GM23338 (cell line): Measurements from ENCODE around the gene TOP1. TPM values are rescaled to one million over a fixed set of nuclear protein-coding genes. Genes with fewer than 3 reads are reported as not detected.

ENCODE experiments used
- ATAC-seq: fragments of 200-7000 bp; cut with Tn5 transposase; 3 replicates; pipeline ENCODE4 v1.9.1; 2020
- DNase-seq: peaks from one replicate; pipeline ENCODE4 v3.0.0-alpha.2; 2015; ENCODE audit warnings: low spot score
- H2AFZ ChIP-seq: fragments of 200-600 bp; sonication (generic); 2 replicates; pipeline ENCODE4 v1.8.0; 2016; ENCODE audit warnings: antibody characterized with exemption, mild to moderate bottlenecking, moderate library complexity
- H3F3A ChIP-seq: fragments of 200-600 bp; sonication (generic); replicated peaks from 2 replicates; pipeline ENCODE4 v1.8.0; 2017; ENCODE audit warnings: antibody characterized with exemption, mixed run types, low read depth
- H3K27ac ChIP-seq: fragments of 200-600 bp; sonication (generic); 2 replicates; pipeline ENCODE4 v1.6.1; 2016; ENCODE audit warnings: low read depth
- H3K27me3 ChIP-seq: fragments of 200-600 bp; sonication (generic); 2 replicates; pipeline ENCODE4 v1.8.0; 2016; ENCODE audit warnings: mild to moderate bottlenecking, mixed run types, moderate library complexity; ENCODE audit not compliant: insufficient read depth
- H3K36me3 ChIP-seq: fragments of 200-600 bp; sonication (generic); 2 replicates; pipeline ENCODE4 v1.8.0; 2016; ENCODE audit warnings: mild to moderate bottlenecking; ENCODE audit not compliant: insufficient read depth
- H3K4me1 ChIP-seq: fragments of 200-600 bp; sonication (generic); 2 replicates; pipeline ENCODE4 v1.8.0; 2016; ENCODE audit warnings: mild to moderate bottlenecking, moderate library complexity; ENCODE audit not compliant: insufficient read depth
- H3K4me2 ChIP-seq: fragments of 200-600 bp; sonication (generic); 2 replicates; pipeline ENCODE4 v1.7.1; 2017; ENCODE audit warnings: mixed run types
- H3K4me3 ChIP-seq: fragments of 200-600 bp; sonication (generic); 2 replicates; pipeline ENCODE4 v1.6.1; 2016; ENCODE audit warnings: mixed run types
- H3K79me2 ChIP-seq: fragments of 200-600 bp; sonication (generic); replicated peaks from 2 replicates; pipeline ENCODE4 v1.8.0; 2017; ENCODE audit warnings: mild to moderate bottlenecking; ENCODE audit not compliant: insufficient read depth
- H3K9me2 ChIP-seq: fragments of 200-600 bp; sonication (generic); 2 replicates; pipeline ENCODE4 v1.8.0; 2017; ENCODE audit not compliant: insufficient read depth
- H4K20me1 ChIP-seq: fragments of 200-600 bp; sonication (generic); replicated peaks from 2 replicates; pipeline ENCODE4 v1.8.0; 2017; ENCODE audit warnings: mild to moderate bottlenecking; ENCODE audit not compliant: insufficient read depth
- H3K27ac Mint-ChIP-seq: 2 replicates; pipeline ENCODE4 v1.8.0; 2020; ENCODE audit warnings: inconsistent platforms, mild to moderate bottlenecking, moderate library complexity, mixed read lengths
- H3K27me3 Mint-ChIP-seq: 3 replicates; pipeline ENCODE4 v1.8.0; 2022; ENCODE audit warnings: low read depth, mild to moderate bottlenecking, moderate library complexity, mixed read lengths, inconsistent platforms; ENCODE audit not compliant: insufficient read depth, poor library complexity
- H3K36me3 Mint-ChIP-seq: 3 replicates; pipeline ENCODE4 v1.8.0; 2021; ENCODE audit warnings: low read depth, mild to moderate bottlenecking, inconsistent platforms, moderate library complexity, mixed read lengths
- H3K4me1 Mint-ChIP-seq: 3 replicates; pipeline ENCODE4 v1.8.0; 2020; ENCODE audit warnings: mild to moderate bottlenecking, inconsistent platforms, mixed read lengths
- H3K4me3 Mint-ChIP-seq: 3 replicates; pipeline ENCODE4 v1.8.0; 2021; ENCODE audit warnings: moderate library complexity, mild to moderate bottlenecking, inconsistent platforms, mixed read lengths
- H3K9me3 Mint-ChIP-seq: 3 replicates; pipeline ENCODE4 v1.8.0; 2020; ENCODE audit warnings: moderate library complexity, mild to moderate bottlenecking, inconsistent platforms, mixed read lengths
- CREB1 ChIP-seq: fragments of 250-450 bp; sonication (Bioruptor Pico); IDR thresholded peaks from 2 replicates; pipeline ENCODE4 v1.5.0; 2020; ENCODE audit warnings: low read depth, mild to moderate bottlenecking, moderate library complexity
- EZH2 ChIP-seq: fragments of 200-600 bp; sonication (generic); IDR thresholded peaks from one replicate; pipeline ENCODE4 v1.8.0; 2017; ENCODE audit warnings: antibody characterized with exemption, mild to moderate bottlenecking, low read depth; ENCODE audit not compliant: unreplicated experiment
- EZH2phosphoT487 ChIP-seq: fragments of 200-600 bp; sonication (generic); IDR thresholded peaks from one replicate; pipeline ENCODE4 v1.8.1; 2018; ENCODE audit warnings: antibody characterized with exemption; ENCODE audit not compliant: unreplicated experiment
- JUNB ChIP-seq: IDR thresholded peaks from one replicate; pipeline ENCODE4 v1.6.1; 2016; ENCODE audit warnings: antibody characterized with exemption; ENCODE audit not compliant: unreplicated experiment
- NANOG ChIP-seq: IDR thresholded peaks from 2 replicates; pipeline ENCODE4 v1.6.1; 2016; ENCODE audit warnings: antibody characterized with exemption, borderline replicate concordance
- POLR2AphosphoS5 ChIP-seq: IDR thresholded peaks from 2 replicates; pipeline ENCODE4 v1.6.1; 2016; ENCODE audit warnings: antibody characterized with exemption, low read depth
- STAT1 ChIP-seq: IDR thresholded peaks from one replicate; pipeline ENCODE4 v1.6.1; 2016; ENCODE audit warnings: antibody characterized with exemption; ENCODE audit not compliant: unreplicated experiment
- ZNF114 ChIP-seq: fragments of 250-450 bp; sonication (Bioruptor Pico); IDR thresholded peaks from 2 replicates; pipeline ENCODE4 v1.5.0; 2020; ENCODE audit warnings: mild to moderate bottlenecking, moderate library complexity
- ZNF331 ChIP-seq: fragments of 250-450 bp; sonication (Bioruptor Pico); IDR thresholded peaks from 2 replicates; pipeline ENCODE4 v1.5.0; 2020; ENCODE audit warnings: low read depth, mild to moderate bottlenecking, moderate library complexity
- polyA plus RNA-seq: library from polyadenylated mRNA; unstranded; fragments of >200 nt; fragmentation: Nextera tagmentation; extraction: Ambion mirVana; gene quantifications from 2 replicates; pipeline ENCODE4 v1.2.1, GENCODE V29; 2016
- total RNA-seq: library from RNA; depleted of rRNA; stranded (reverse); fragments of >200 nt; shearing (Covaris generic); gene quantifications from 2 replicates; pipeline ENCODE4 v1.2.3, GENCODE V29; 2014
- TF ChIP-seq, protein P1 (sequence below): fragments of 250-450 bp; sonication (Bioruptor Pico); IDR thresholded peaks from 2 replicates; pipeline ENCODE4 v1.5.0; 2020; ENCODE audit warnings: mild to moderate bottlenecking, moderate library complexity
- TF ChIP-seq, protein P2 (sequence below): IDR thresholded peaks from one replicate; pipeline ENCODE4 v1.6.1; 2018; ENCODE audit warnings: antibody characterized with exemption; ENCODE audit not compliant: unreplicated experiment
- TF ChIP-seq, protein P3 (sequence below), 2 experiments: fragments of 200-600 bp in 1 of 2; sonication (generic) in 1 of 2; conservative IDR thresholded peaks; 2 replicates each; pipeline versions ENCODE4 v1.5.1 to v1.6.1; 2016 to 2017; ENCODE audit warnings: antibody characterized with exemption in 2 of 2, low read depth in 2 of 2, mild to moderate bottlenecking in 2 of 2, moderate library complexity in 1 of 2
- TF ChIP-seq, protein P4 (sequence below): IDR thresholded peaks from 2 replicates; pipeline ENCODE4 v1.6.1; 2016; ENCODE audit warnings: antibody characterized with exemption

TOP1 gene
- total and polyA plus RNA-seq, 2 experiments from 2014 or later, result 62.4 to 101 TPM

DNA sequence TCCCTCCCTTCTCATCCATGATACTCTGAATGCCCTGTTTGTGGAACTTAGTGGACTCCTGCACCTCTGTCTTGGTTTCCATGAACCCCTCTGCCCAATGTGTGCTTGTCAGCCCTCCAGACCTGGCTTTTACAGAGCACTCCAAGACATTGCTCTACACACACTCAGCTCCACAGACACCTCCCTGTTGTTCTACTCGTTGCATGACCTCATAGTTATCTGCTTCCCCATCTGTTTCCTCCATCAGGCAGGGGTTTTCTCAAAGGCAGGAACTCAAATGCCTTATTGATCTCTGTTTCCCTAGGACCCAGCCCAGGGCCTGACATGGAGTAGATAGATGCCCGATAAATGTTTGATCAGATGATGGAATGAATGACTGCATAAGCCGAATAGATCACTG lies 122.0 kb downstream of the TOP1 start:
- Histone ChIP-seq H3K4me1 (peaks cover 11% of the 10 kb centered on the region), H3F3A (no peaks in the 10 kb centered on the region), H3K27me3 (no peaks in the 10 kb centered on the region), H3K36me3 (no peaks in the 10 kb centered on the region), H3K27ac (no peak overlapping the region), H3K79me2 (peaks cover 100% of the 10 kb centered on the region), H2AFZ (no peak overlapping the region), H4K20me1 (peaks cover 76% of the 10 kb centered on the region), H3K4me3 (no peak overlapping the region), H3K4me2 (no peak overlapping the region), H3K9me2 (no peaks in the 10 kb centered on the region)
- no peaks in the 10 kb centered on the region for H3K9me3 Mint-ChIP-seq
- DNase-seq (no peak), ATAC-seq (no peak)
- no peak overlapping the region for H3K27ac Mint-ChIP-seq
- H3K27me3 Mint-ChIP-seq, result peaks cover 1% of the 10 kb centered on the region
- H3K4me3 Mint-ChIP-seq, result no peak overlapping the region
- peaks cover 45% of the 10 kb centered on the region for H3K4me1 Mint-ChIP-seq
- TF ChIP-seq STAT1, result no peak
- no peak for TF ChIP-seq POLR2AphosphoS5
- TF ChIP-seq, protein P1, sequence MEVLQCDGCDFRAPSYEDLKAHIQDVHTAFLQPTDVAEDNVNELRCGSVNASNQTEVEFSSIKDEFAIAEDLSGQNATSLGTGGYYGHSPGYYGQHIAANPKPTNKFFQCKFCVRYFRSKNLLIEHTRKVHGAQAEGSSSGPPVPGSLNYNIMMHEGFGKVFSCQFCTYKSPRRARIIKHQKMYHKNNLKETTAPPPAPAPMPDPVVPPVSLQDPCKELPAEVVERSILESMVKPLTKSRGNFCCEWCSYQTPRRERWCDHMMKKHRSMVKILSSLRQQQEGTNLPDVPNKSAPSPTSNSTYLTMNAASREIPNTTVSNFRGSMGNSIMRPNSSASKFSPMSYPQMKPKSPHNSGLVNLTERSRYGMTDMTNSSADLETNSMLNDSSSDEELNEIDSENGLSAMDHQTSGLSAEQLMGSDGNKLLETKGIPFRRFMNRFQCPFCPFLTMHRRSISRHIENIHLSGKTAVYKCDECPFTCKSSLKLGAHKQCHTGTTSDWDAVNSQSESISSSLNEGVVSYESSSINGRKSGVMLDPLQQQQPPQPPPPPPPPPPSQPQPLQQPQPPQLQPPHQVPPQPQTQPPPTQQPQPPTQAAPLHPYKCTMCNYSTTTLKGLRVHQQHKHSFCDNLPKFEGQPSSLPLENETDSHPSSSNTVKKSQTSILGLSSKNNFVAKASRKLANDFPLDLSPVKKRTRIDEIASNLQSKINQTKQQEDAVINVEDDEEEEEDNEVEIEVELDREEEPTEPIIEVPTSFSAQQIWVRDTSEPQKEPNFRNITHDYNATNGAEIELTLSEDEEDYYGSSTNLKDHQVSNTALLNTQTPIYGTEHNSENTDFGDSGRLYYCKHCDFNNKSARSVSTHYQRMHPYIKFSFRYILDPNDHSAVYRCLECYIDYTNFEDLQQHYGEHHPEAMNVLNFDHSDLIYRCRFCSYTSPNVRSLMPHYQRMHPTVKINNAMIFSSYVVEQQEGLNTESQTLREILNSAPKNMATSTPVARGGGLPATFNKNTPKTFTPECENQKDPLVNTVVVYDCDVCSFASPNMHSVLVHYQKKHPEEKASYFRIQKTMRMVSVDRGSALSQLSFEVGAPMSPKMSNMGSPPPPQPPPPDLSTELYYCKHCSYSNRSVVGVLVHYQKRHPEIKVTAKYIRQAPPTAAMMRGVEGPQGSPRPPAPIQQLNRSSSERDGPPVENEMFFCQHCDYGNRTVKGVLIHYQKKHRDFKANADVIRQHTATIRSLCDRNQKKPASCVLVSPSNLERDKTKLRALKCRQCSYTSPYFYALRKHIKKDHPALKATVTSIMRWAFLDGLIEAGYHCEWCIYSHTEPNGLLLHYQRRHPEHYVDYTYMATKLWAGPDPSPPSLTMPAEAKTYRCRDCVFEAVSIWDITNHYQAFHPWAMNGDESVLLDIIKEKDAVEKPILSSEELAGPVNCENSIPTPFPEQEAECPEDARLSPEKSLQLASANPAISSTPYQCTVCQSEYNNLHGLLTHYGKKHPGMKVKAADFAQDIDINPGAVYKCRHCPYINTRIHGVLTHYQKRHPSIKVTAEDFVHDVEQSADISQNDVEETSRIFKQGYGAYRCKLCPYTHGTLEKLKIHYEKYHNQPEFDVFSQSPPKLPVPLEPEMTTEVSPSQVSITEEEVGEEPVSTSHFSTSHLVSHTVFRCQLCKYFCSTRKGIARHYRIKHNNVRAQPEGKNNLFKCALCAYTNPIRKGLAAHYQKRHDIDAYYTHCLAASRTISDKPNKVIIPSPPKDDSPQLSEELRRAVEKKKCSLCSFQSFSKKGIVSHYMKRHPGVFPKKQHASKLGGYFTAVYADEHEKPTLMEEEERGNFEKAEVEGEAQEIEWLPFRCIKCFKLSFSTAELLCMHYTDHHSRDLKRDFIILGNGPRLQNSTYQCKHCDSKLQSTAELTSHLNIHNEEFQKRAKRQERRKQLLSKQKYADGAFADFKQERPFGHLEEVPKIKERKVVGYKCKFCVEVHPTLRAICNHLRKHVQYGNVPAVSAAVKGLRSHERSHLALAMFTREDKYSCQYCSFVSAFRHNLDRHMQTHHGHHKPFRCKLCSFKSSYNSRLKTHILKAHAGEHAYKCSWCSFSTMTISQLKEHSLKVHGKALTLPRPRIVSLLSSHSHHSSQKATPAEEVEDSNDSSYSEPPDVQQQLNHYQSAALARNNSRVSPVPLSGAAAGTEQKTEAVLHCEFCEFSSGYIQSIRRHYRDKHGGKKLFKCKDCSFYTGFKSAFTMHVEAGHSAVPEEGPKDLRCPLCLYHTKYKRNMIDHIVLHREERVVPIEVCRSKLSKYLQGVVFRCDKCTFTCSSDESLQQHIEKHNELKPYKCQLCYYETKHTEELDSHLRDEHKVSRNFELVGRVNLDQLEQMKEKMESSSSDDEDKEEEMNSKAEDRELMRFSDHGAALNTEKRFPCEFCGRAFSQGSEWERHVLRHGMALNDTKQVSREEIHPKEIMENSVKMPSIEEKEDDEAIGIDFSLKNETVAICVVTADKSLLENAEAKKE, result no peak
- no peak for TF ChIP-seq ZNF114 (CRISPR knock-in tag)
- TF ChIP-seq, protein P2, sequence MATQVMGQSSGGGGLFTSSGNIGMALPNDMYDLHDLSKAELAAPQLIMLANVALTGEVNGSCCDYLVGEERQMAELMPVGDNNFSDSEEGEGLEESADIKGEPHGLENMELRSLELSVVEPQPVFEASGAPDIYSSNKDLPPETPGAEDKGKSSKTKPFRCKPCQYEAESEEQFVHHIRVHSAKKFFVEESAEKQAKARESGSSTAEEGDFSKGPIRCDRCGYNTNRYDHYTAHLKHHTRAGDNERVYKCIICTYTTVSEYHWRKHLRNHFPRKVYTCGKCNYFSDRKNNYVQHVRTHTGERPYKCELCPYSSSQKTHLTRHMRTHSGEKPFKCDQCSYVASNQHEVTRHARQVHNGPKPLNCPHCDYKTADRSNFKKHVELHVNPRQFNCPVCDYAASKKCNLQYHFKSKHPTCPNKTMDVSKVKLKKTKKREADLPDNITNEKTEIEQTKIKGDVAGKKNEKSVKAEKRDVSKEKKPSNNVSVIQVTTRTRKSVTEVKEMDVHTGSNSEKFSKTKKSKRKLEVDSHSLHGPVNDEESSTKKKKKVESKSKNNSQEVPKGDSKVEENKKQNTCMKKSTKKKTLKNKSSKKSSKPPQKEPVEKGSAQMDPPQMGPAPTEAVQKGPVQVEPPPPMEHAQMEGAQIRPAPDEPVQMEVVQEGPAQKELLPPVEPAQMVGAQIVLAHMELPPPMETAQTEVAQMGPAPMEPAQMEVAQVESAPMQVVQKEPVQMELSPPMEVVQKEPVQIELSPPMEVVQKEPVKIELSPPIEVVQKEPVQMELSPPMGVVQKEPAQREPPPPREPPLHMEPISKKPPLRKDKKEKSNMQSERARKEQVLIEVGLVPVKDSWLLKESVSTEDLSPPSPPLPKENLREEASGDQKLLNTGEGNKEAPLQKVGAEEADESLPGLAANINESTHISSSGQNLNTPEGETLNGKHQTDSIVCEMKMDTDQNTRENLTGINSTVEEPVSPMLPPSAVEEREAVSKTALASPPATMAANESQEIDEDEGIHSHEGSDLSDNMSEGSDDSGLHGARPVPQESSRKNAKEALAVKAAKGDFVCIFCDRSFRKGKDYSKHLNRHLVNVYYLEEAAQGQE, result no peak
- no peak for TF ChIP-seq JUNB
- no peak for TF ChIP-seq EZH2phosphoT487
- no peak for TF ChIP-seq ZNF331 (CRISPR knock-in tag)
- no peak for TF ChIP-seq EZH2
- TF ChIP-seq CREB1 (CRISPR knock-in tag), result no peak
- TF ChIP-seq, protein P3, sequence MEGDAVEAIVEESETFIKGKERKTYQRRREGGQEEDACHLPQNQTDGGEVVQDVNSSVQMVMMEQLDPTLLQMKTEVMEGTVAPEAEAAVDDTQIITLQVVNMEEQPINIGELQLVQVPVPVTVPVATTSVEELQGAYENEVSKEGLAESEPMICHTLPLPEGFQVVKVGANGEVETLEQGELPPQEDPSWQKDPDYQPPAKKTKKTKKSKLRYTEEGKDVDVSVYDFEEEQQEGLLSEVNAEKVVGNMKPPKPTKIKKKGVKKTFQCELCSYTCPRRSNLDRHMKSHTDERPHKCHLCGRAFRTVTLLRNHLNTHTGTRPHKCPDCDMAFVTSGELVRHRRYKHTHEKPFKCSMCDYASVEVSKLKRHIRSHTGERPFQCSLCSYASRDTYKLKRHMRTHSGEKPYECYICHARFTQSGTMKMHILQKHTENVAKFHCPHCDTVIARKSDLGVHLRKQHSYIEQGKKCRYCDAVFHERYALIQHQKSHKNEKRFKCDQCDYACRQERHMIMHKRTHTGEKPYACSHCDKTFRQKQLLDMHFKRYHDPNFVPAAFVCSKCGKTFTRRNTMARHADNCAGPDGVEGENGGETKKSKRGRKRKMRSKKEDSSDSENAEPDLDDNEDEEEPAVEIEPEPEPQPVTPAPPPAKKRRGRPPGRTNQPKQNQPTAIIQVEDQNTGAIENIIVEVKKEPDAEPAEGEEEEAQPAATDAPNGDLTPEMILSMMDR (conservative IDR thresholded peaks at IDR 0.05; ENCODE audit: low read depth in 2 of 2), result no peak
- TF ChIP-seq, protein P4, sequence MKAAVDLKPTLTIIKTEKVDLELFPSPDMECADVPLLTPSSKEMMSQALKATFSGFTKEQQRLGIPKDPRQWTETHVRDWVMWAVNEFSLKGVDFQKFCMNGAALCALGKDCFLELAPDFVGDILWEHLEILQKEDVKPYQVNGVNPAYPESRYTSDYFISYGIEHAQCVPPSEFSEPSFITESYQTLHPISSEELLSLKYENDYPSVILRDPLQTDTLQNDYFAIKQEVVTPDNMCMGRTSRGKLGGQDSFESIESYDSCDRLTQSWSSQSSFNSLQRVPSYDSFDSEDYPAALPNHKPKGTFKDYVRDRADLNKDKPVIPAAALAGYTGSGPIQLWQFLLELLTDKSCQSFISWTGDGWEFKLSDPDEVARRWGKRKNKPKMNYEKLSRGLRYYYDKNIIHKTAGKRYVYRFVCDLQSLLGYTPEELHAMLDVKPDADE, result no peak
- no peak for TF ChIP-seq NANOG
- peaks cover 11% of the 10 kb centered on the region for H3K36me3 Mint-ChIP-seq
